ENCODE results near the gene CNTN4. TPM values are rescaled to one million over a fixed set of nuclear protein-coding genes. Genes with fewer than 3 reads are reported as not detected.

The CNTN4 gene
- total RNA-seq, 1 donor: under 0.01 TPM

DNA sequence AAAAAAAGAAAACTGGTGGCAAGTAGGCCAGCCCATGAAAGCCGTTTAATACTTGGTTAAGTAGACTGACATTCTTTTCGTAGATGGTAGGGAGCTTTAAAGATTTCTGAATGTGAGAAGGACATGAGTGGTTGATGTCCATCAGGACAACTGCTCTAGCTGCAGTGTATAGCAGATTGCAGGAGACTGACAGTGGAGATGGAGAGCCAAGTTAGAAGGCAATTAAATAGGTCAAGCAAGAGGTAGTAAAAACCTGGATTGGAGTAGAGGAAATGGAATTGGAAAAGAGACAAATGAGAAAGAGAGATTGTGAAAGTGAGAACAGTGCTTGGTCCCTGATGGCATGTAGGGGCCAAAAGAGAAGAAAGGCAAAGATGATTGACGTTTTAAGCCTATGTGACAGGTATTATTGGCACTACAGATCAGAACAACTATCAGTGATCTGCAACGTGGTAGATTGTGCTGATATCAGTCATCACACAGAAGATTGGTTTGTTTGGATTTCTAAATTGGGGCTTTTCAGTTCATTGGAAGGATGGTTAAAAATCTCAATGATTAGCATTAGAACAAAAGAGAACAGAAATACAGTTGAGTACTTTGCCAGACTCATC lies 74.0 kb downstream of the CNTN4 start:
- TF ChIP-seq, protein P1, sequence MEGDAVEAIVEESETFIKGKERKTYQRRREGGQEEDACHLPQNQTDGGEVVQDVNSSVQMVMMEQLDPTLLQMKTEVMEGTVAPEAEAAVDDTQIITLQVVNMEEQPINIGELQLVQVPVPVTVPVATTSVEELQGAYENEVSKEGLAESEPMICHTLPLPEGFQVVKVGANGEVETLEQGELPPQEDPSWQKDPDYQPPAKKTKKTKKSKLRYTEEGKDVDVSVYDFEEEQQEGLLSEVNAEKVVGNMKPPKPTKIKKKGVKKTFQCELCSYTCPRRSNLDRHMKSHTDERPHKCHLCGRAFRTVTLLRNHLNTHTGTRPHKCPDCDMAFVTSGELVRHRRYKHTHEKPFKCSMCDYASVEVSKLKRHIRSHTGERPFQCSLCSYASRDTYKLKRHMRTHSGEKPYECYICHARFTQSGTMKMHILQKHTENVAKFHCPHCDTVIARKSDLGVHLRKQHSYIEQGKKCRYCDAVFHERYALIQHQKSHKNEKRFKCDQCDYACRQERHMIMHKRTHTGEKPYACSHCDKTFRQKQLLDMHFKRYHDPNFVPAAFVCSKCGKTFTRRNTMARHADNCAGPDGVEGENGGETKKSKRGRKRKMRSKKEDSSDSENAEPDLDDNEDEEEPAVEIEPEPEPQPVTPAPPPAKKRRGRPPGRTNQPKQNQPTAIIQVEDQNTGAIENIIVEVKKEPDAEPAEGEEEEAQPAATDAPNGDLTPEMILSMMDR (IDR thresholded peaks at IDR 0.05; ENCODE audit: extremely low read depth, low read depth, low read length): no peak
- Histone ChIP-seq H3K36me3 (ENCODE audit: insufficient read depth, low read length) (no peaks in the 10 kb centered on the region), H3K79me2 (ENCODE audit: insufficient read depth, low read length) (no peaks in the 10 kb centered on the region), H3K27ac (ENCODE audit: low read depth, low read length) (no peak overlapping the region), H4K20me1 (ENCODE audit: insufficient read depth, low read length) (no peaks in the 10 kb centered on the region), H3K4me3 (ENCODE audit: insufficient read depth, low read length) (no peak overlapping the region), H3K9me3 (ENCODE audit: low read depth, low read length) (no peaks in the 10 kb centered on the region), H2AFZ (ENCODE audit: low read length) (no peak overlapping the region), H3K4me2 (ENCODE audit: insufficient read depth, low read length) (no peak overlapping the region), H3K27me3 (ENCODE audit: insufficient read depth, low read length) (no peaks in the 10 kb centered on the region), H3K4me1 (ENCODE audit: insufficient read depth, low read length) (no peaks in the 10 kb centered on the region)
- DNase-seq (ENCODE audit: insufficient read length, low spot score, missing footprints): no peak

DNA sequence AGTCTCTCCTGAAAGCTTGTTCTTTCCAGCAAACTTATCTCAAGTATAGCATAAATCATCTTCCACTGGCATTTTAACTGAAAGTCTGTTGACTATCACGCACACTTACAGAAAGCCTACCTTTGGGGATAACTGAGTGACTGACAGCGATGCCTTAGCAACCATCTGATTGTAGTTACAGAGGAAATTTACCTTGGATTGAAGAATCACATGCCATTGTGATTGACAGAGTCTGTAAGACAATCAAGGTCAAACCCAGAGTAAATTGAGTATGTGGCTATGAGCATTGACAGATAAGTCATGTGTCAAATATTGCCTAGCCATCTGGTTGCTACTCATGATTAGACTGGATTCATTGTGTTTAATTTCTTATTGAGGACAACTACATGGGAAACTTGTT lies 82.0 kb downstream of the CNTN4 start:
- Histone ChIP-seq H3K9me3 (ENCODE audit: low read depth, low read length) (no peaks in the 10 kb centered on the region), H4K20me1 (ENCODE audit: insufficient read depth, low read length) (no peaks in the 10 kb centered on the region)

DNA sequence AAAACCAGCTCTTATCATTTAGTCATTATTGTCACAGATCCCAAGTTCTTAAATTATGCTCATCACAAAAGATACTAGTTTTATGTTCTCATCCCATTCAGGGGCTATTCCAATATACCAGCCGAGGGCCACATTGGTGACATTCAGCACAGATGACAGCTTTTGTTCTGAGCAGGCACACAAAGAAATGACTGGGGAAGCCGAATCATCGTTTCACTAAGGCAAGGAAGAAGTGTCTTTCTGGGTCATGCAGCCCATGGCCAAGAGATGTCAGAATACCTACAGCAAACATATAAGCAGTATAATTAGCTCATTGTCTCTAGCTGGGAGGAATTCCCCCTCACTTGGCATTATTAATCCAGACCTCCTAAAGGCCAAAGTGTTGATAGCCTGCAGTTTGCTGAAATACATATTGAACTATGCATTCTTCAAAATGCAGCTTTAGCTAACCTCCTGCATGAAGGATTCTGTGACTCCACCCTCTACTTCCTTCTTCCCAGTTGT lies 100.2 kb downstream of the CNTN4 start:
- Histone ChIP-seq H3K27ac (ENCODE audit: low read depth, low read length) (no peak overlapping the region), H2AFZ (ENCODE audit: low read length) (no peak overlapping the region), H4K20me1 (ENCODE audit: insufficient read depth, low read length) (no peaks in the 10 kb centered on the region), H3K9me3 (ENCODE audit: low read depth, low read length) (peaks cover 3% of the 10 kb centered on the region), H3K4me2 (ENCODE audit: insufficient read depth, low read length) (no peak overlapping the region), H3K79me2 (ENCODE audit: insufficient read depth, low read length) (no peaks in the 10 kb centered on the region), H3K36me3 (ENCODE audit: insufficient read depth, low read length) (no peaks in the 10 kb centered on the region), H3K4me1 (ENCODE audit: insufficient read depth, low read length) (no peaks in the 10 kb centered on the region), H3K27me3 (ENCODE audit: insufficient read depth, low read length) (no peaks in the 10 kb centered on the region), H3K4me3 (ENCODE audit: insufficient read depth, low read length) (no peak overlapping the region)
- DNase-seq (ENCODE audit: insufficient read length, low spot score, missing footprints): no peak
- TF ChIP-seq, protein P1 (IDR thresholded peaks at IDR 0.05; ENCODE audit: extremely low read depth, low read depth, low read length): no peak

More for the DNA sequence above, 82.0 kb downstream of the CNTN4 start:
- Histone ChIP-seq H3K4me2 (ENCODE audit: insufficient read depth, low read length) (no peak overlapping the region), H3K36me3 (ENCODE audit: insufficient read depth, low read length) (no peaks in the 10 kb centered on the region), H3K27me3 (ENCODE audit: insufficient read depth, low read length) (no peaks in the 10 kb centered on the region), H3K27ac (ENCODE audit: low read depth, low read length) (no peak overlapping the region), H3K79me2 (ENCODE audit: insufficient read depth, low read length) (no peaks in the 10 kb centered on the region), H2AFZ (ENCODE audit: low read length) (no peak overlapping the region), H3K4me1 (ENCODE audit: insufficient read depth, low read length) (no peaks in the 10 kb centered on the region), H3K4me3 (ENCODE audit: insufficient read depth, low read length) (no peak overlapping the region)
- TF ChIP-seq, protein P1 (IDR thresholded peaks at IDR 0.05; ENCODE audit: extremely low read depth, low read depth, low read length): no peak
- DNase-seq (ENCODE audit: insufficient read length, low spot score, missing footprints): no peak

DNA sequence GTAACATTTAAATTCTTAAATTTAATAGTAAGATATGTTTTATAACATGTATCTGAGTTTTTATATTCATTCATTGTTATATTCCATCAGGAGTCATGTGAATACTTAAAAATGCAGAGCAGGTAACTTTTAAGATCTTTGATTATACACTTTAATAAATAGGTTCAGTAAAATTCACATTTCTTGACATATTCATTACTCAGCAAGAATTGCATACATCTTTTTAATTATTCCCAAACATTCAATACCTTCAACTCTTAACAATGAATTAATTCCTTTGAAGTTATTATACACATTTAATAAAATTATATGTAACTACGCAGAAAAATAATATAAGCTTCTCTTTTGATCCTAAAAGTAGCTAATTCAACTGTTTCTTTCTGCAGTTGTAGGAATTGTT lies 105.4 kb downstream of the CNTN4 start:
- H3K36me3 ChIP-seq (ENCODE audit: insufficient read depth, low read length): no peaks in the 10 kb centered on the region
- H3K9me3 ChIP-seq (ENCODE audit: low read depth, low read length): peaks cover 2% of the 10 kb centered on the region
- H3K79me2 ChIP-seq (ENCODE audit: insufficient read depth, low read length): no peaks in the 10 kb centered on the region
- no peaks in the 10 kb centered on the region for H3K27me3 ChIP-seq (ENCODE audit: insufficient read depth, low read length)
- H2AFZ ChIP-seq (ENCODE audit: low read length): no peak overlapping the region
- no peak overlapping the region for H3K4me2 ChIP-seq (ENCODE audit: insufficient read depth, low read length)
- no peak overlapping the region for H3K4me3 ChIP-seq (ENCODE audit: insufficient read depth, low read length)
- H4K20me1 ChIP-seq (ENCODE audit: insufficient read depth, low read length): no peaks in the 10 kb centered on the region
- DNase-seq (ENCODE audit: insufficient read length, low spot score, missing footprints): no peak
- H3K4me1 ChIP-seq (ENCODE audit: insufficient read depth, low read length): no peaks in the 10 kb centered on the region
- TF ChIP-seq, protein P1 (IDR thresholded peaks at IDR 0.05; ENCODE audit: extremely low read depth, low read depth, low read length): no peak
- no peak overlapping the region for H3K27ac ChIP-seq (ENCODE audit: low read depth, low read length)

Data from osteoblast (primary cell).